ENCODE results near the gene PRICKLE1. TPM values are rescaled to one million over a fixed set of nuclear protein-coding genes. Genes with fewer than 3 reads are reported as not detected.

The PRICKLE1 gene
- total and polyA plus RNA-seq, 9 of the 15 experiments (the other 6 are each of a cell fraction or from before 2014, with no cell fraction given): 0.22 to 0.85 (median 0.31) TPM

DNA sequence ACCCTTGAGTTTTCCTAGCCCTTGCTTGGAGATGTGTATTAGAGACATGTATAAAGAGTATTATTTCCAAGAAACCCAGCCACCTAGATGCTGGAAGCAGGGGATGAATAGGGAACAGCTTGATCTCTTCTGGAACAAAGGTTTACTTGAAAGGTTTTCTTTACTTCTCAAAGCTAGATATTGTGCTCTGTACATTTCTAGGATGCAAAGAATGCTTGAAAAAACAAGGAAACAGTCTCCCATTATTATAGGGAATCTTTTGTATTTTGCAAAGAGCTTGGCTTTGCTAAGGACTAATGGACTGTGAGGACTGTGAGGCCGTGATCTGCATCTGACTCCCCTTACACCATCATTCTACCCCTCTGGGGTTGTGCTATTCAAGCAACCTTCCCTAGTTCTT lies 77.9 kb downstream of the PRICKLE1 start (continued):
- TF ChIP-seq, protein P1, sequence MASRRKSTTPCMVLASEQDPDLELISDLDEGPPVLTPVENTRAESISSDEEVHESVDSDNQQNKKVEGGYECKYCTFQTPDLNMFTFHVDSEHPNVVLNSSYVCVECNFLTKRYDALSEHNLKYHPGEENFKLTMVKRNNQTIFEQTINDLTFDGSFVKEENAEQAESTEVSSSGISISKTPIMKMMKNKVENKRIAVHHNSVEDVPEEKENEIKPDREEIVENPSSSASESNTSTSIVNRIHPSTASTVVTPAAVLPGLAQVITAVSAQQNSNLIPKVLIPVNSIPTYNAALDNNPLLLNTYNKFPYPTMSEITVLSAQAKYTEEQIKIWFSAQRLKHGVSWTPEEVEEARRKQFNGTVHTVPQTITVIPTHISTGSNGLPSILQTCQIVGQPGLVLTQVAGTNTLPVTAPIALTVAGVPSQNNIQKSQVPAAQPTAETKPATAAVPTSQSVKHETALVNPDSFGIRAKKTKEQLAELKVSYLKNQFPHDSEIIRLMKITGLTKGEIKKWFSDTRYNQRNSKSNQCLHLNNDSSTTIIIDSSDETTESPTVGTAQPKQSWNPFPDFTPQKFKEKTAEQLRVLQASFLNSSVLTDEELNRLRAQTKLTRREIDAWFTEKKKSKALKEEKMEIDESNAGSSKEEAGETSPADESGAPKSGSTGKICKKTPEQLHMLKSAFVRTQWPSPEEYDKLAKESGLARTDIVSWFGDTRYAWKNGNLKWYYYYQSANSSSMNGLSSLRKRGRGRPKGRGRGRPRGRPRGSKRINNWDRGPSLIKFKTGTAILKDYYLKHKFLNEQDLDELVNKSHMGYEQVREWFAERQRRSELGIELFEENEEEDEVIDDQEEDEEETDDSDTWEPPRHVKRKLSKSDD (conservative IDR thresholded peaks at IDR 0.05; ENCODE audit: low read length): no peak
- no peak for TF ChIP-seq ZNF561 (CRISPR knock-in tag; conservative IDR thresholded peaks at IDR 0.05)
- TF ChIP-seq FOS (IDR thresholded peaks at IDR 0.05; ENCODE audit: extremely low read depth, insufficient read length): no peak
- TF ChIP-seq FOXA3 (CRISPR knock-in tag; conservative IDR thresholded peaks at IDR 0.05 in 1 of 2, IDR thresholded peaks at IDR 0.05 in 1 of 2): no peak
- TF ChIP-seq SUPT5H (IDR thresholded peaks at IDR 0.05): no peak

DNA sequence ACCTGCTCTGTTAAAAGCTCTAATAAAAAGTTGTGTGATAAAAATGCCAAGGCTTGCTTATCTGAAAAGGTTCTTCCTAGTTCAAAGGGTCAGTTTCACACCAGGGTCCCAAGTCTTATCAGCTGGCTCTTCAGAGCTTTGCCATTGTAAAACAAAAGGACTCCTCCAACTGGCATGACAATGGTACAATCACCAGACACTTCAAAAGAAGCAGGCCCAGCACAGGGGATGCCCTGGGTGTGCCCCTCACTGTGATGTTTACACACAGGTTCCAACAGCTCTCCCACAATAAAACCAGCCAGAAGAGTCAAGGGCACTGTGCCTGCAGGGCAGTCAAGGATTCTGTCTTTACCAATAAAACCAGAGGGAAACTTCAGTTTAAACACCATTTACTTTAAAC lies 78.7 kb downstream of the PRICKLE1 start:
- BruUV-seq (replicated peaks): no TSS peak
- POLR2A ChIA-PET: interaction anchor here (0.7 kb wide), 1 partner anchor 13 kb away, joined by 3 read pairs; no protein-coding TSS in a partner anchor
- ATAC-seq (no peak), FAIRE-seq (no peak), DNase-seq (ENCODE audit: extremely low read depth in 1 of 4, low spot score in 3 of 4) (no peak)
- H3K27ac ChIP-seq (ENCODE audit: extremely low read depth, low read depth, low read length): no peak overlapping the region
- H3K79me2 ChIP-seq (ENCODE audit: control insufficient read depth, insufficient read depth, low read length): no peaks in the 10 kb centered on the region
- no peak overlapping the region for H3K9ac ChIP-seq (ENCODE audit: insufficient read depth in 1 of 2, low read depth in 2 of 2, low read length in 2 of 2)
- CTCF ChIA-PET (ENCODE audit: low intra/inter-chr PET ratio): no interaction called here
- H3K36me3 ChIP-seq (ENCODE audit: control insufficient read depth, insufficient read depth, low read length): no peaks in the 10 kb centered on the region
- intact Hi-C loops (cut with micrococcal nuclease): no loop called here
- TF ChIP-seq HIVEP1 (CRISPR knock-in tag; IDR thresholded peaks at IDR 0.05) (no peak), RBM25 (IDR thresholded peaks at IDR 0.05; ENCODE audit: low read depth, low read length, severe bottlenecking) (no peak), TBL1XR1 (IDR thresholded peaks at IDR 0.05; ENCODE audit: low read length in 2 of 2) (no peak), SRSF3 (IDR thresholded peaks at IDR 0.05; ENCODE audit: insufficient read depth, low read length) (no peak), ETV1 (tag; conservative IDR thresholded peaks at IDR 0.05; ENCODE audit: low read depth) (no peak), NR2C1 (IDR thresholded peaks at IDR 0.05) (no peak), NR2C1 (tag; IDR thresholded peaks at IDR 0.05) (no peak), RCOR1 (IDR thresholded peaks at IDR 0.05; ENCODE audit: borderline replicate concordance in 1 of 2, low read depth in 2 of 2, low read length in 2 of 2) (no peak), YY1 (IDR thresholded peaks at IDR 0.05; ENCODE audit: borderline replicate concordance in 1 of 3, control insufficient read depth in 1 of 3, extremely low read depth in 1 of 3, insufficient read depth in 3 of 3, insufficient read length in 1 of 3, insufficient replicate concordance in 2 of 3, low read depth in 1 of 3, low read length in 2 of 3) (no peak), MCM5 (IDR thresholded peaks at IDR 0.05; ENCODE audit: low read depth) (no peak), RBM34 (IDR thresholded peaks at IDR 0.05; ENCODE audit: borderline replicate concordance, insufficient read depth, low read length) (no peak)
- no peaks in the 10 kb centered on the region for H3K9me1 ChIP-seq (ENCODE audit: control insufficient read depth, insufficient read depth, low read length)
- no peaks in the 10 kb centered on the region for H3K9me3 ChIP-seq (replicated peaks; ENCODE audit: control insufficient read depth, insufficient read depth, low read depth, low read length)
- H2AFZ ChIP-seq (ENCODE audit: low read depth, low read length): no peak overlapping the region
- no peaks in the 10 kb centered on the region for H3K4me1 ChIP-seq (replicated peaks in 1 of 2; ENCODE audit: control insufficient read depth in 2 of 2, insufficient read depth in 2 of 2, low read length in 2 of 2)
- H3K27me3 ChIP-seq (ENCODE audit: control insufficient read depth in 2 of 2, insufficient read depth in 2 of 2, low read length in 2 of 2): peaks cover 0 to 6% of the 10 kb centered on the region in 2 experiments; a peak in 3 of 5 replicates
- H4K20me1 ChIP-seq (replicated peaks; ENCODE audit: control insufficient read depth, insufficient read depth, low read length): no peaks in the 10 kb centered on the region
- in situ Hi-C loops (cut with MboI): no loop called here
- H3K4me3 ChIP-seq: no peak overlapping the region
- no peak overlapping the region for H3K4me2 ChIP-seq (ENCODE audit: insufficient read depth, low read length)
